ENCODE data around the gene RPL21. TPM values are rescaled to one million over a fixed set of nuclear protein-coding genes. Genes with fewer than 3 reads are reported as not detected.
"Not testable (repeated sequence)": the region's sequence is repeated elsewhere in the genome, so short reads cannot be mapped to it uniquely, and the experiment has no call there.

The RPL21 gene
- 1,000 to 10,000 TPM; 1,509 to 1,701 TPM for total RNA-seq

DNA sequence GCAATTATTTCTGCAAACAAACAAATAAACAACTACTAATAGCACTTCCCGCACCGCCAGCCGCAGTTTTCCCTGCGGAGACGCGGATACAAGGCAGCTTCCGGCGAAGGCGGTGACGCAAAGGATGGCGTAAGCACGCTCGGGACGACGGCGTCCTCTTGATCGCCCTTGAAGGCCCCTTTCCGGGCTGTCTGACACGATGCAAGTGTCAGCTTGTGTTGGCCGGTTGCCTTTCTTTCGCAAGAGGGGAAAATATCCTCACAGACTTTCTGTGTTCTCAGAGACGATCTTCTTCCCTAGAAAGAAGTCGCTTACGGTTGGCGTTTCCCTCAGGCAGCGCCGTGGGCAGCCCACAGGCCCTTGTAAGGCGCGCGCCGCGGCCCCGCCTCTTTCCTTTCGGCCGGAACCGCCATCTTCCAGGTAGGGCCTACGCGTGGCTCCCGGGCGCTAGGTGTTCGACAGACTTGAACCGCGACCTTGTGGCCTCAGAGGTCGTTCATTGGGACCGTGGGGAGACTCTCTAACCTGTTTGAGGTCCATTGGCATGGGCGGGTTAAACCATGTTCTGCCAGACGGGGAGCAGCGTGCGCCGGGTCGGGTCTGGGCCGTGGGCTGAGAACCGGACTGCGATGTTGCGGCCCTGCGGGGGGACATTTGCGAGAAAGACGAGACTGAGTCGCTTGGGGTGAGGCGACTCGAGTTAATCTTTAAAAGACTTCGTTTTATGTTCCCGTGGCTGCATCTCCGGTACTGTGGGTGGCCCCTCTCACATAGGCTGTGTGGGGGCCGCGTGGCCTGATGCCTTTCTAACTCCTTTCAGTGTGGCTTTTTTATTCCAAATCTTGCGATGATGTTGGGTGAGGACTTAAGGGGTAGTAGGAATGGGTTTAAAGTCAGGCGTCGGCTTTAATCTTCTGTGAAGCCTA, at the start of gene RPL21:
TSS of gene RPL21 (plus strand) at position 393 of the 926 bp plus-strand sequence. CDS start 2,219 bp downstream, outside the sequence.
- no peaks in the 10 kb centered on the region for H3K9me3 Mint-ChIP-seq
- peak within 1 kb of the TSS; percentile 97 to 99 for H3K4me3 Mint-ChIP-seq
- ATAC-seq (replicated peaks in 1 of 2) (peak; percentile 96 to 97), DNase-seq (peak; percentile 92)
- peaks cover 60% of the 10 kb centered on the region for H3K4me1 Mint-ChIP-seq (ENCODE audit: low read depth)
- H3K27ac Mint-ChIP-seq = peak within 1 kb of the TSS; percentile 99
- no peaks in the 10 kb centered on the region for H3K27me3 Mint-ChIP-seq (ENCODE audit: low read depth)
- H3K36me3 Mint-ChIP-seq (ENCODE audit: insufficient read depth in 2 of 2) = peaks cover 10 to 36% of the 10 kb centered on the region in 2 donors

DNA sequence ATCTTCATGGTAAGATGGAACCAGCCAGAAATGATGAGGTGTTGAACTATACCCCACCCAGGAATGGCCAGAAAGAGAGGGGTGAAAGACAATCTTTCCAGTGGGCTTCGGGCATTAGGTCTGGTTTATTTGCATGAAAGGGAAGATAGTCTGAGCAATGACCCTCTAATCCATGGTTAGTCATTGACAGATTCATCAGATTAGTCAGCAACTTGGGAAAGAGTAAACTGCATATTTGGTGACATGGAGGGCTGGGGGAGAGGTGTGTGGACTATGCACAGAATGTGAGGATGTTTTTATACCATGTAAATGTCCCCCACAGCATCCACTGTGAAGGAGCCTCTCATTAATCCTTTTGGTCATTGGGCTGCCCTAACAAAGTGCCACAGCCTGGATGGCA, 49.7 kb upstream of the RPL21 start:
- Mint-ChIP-seq H3K27ac (no peak overlapping the region), H3K9me3 (peaks cover 0 to 5% of the 10 kb centered on the region in 2 donors), H3K4me3 (no peak overlapping the region), H3K27me3 (ENCODE audit: low read depth) (peaks cover 7% of the 10 kb centered on the region), H3K36me3 (ENCODE audit: insufficient read depth in 2 of 2) (peaks cover 4 to 6% of the 10 kb centered on the region in 2 donors), H3K4me1 (ENCODE audit: low read depth) (peaks cover 17% of the 10 kb centered on the region)
- no peak for DNase-seq
- no peak for ATAC-seq (replicated peaks in 1 of 2)

GRCh38 chr13:27203186-27203585, 48.2 kb upstream of the RPL21 start:
- ATAC-seq (replicated peaks in 1 of 2) (no peak), DNase-seq (no peak)
- H3K27me3 Mint-ChIP-seq (ENCODE audit: low read depth) = peaks cover under 1% of the 10 kb centered on the region
- no peak overlapping the region for H3K4me3 Mint-ChIP-seq
- no peaks in the 10 kb centered on the region for H3K9me3 Mint-ChIP-seq
- H3K4me1 Mint-ChIP-seq (ENCODE audit: low read depth) = peaks cover 17% of the 10 kb centered on the region
- peaks cover 0 to 2% of the 10 kb centered on the region in 2 donors for H3K36me3 Mint-ChIP-seq (ENCODE audit: insufficient read depth in 2 of 2)
- H3K27ac Mint-ChIP-seq = no peak overlapping the region

DNA sequence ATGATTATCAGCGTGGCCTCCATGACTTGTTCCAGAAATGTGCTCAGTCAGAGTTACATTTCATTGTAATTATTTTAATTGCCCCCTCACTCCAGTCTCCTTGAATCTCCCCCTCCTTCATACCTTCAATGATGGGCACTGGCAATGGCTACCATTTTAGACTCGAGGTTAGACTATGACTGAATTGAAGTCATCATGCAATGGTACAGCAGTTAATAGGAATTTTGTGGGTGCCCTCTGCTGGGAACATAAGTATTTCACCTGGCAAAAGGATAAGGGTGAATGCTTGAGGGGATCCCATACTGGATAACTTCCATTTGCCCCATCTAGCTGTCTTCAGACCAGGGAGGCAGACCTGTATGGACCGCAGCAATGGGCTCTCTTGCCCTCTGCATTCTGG, 47.5 kb upstream of the RPL21 start:
- no peak overlapping the region for H3K27ac Mint-ChIP-seq
- H3K4me3 Mint-ChIP-seq = no peak overlapping the region
- H3K9me3 Mint-ChIP-seq = peaks cover 0 to 3% of the 10 kb centered on the region in 2 donors
- H3K36me3 Mint-ChIP-seq (ENCODE audit: insufficient read depth in 2 of 2) = no peaks in the 10 kb centered on the region
- DNase-seq = no peak
- no peak for ATAC-seq (replicated peaks in 1 of 2)
- no peaks in the 10 kb centered on the region for H3K27me3 Mint-ChIP-seq (ENCODE audit: low read depth)
- peaks cover 17% of the 10 kb centered on the region for H3K4me1 Mint-ChIP-seq (ENCODE audit: low read depth)

DNA sequence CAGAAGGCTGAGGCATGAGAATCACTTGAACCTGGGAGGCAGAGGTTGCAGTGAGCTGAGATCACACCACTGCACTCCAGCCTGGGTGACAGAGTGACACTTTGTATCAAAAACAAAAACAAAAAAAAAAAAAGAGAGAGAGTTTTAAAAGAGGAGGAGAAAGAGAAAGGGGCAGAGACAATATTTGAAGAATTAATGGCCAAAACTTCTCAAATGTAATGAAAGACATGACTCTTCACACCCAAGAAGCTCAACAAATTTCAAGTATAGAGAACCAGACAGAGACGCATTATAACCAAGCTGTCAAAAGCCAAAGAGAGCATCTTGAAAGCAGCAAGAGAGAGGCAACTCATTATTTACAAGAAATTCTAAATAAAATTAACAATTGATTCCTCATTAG, 42.8 kb upstream of the RPL21 start:
- no peak for DNase-seq
- no peak overlapping the region for H3K27ac Mint-ChIP-seq
- peaks cover 2 to 3% of the 10 kb centered on the region in 2 donors for H3K9me3 Mint-ChIP-seq
- ATAC-seq (replicated peaks in 1 of 2) = no peak
- peaks cover 0 to 4% of the 10 kb centered on the region in 2 donors for H3K36me3 Mint-ChIP-seq (ENCODE audit: insufficient read depth in 2 of 2)
- peaks cover 7% of the 10 kb centered on the region for H3K27me3 Mint-ChIP-seq (ENCODE audit: low read depth)
- no peak overlapping the region for H3K4me3 Mint-ChIP-seq
- H3K4me1 Mint-ChIP-seq (ENCODE audit: low read depth) = no peaks in the 10 kb centered on the region

DNA sequence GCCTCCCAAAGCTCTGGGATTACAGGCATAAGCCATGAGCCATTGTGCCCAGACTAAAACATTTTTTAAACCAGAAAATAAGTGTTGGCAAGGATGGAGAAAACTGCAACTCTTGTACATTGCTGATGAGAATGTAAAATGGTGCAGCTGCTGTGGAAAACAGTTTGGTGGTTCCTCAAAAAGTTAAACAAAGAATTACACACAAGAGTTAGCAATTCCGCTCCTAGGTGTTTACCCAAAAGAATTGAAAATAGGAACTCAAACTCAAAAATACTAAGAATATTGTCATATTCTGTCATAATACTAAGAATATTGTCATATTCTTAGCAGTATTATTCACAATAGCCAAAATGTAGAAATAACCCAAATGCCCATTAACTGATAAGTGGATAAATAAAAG, 40.1 kb upstream of the RPL21 start:
- no peak overlapping the region for H3K4me3 Mint-ChIP-seq
- H3K4me1 Mint-ChIP-seq (ENCODE audit: low read depth) = no peaks in the 10 kb centered on the region
- H3K9me3 Mint-ChIP-seq = peaks cover 2 to 3% of the 10 kb centered on the region in 2 donors
- H3K27me3 Mint-ChIP-seq (ENCODE audit: low read depth) = peaks cover 7% of the 10 kb centered on the region
- no peak overlapping the region for H3K27ac Mint-ChIP-seq
- ATAC-seq (replicated peaks in 1 of 2) (no peak), DNase-seq (no peak)
- H3K36me3 Mint-ChIP-seq (ENCODE audit: insufficient read depth in 2 of 2) = peaks cover 0 to 4% of the 10 kb centered on the region in 2 donors

DNA sequence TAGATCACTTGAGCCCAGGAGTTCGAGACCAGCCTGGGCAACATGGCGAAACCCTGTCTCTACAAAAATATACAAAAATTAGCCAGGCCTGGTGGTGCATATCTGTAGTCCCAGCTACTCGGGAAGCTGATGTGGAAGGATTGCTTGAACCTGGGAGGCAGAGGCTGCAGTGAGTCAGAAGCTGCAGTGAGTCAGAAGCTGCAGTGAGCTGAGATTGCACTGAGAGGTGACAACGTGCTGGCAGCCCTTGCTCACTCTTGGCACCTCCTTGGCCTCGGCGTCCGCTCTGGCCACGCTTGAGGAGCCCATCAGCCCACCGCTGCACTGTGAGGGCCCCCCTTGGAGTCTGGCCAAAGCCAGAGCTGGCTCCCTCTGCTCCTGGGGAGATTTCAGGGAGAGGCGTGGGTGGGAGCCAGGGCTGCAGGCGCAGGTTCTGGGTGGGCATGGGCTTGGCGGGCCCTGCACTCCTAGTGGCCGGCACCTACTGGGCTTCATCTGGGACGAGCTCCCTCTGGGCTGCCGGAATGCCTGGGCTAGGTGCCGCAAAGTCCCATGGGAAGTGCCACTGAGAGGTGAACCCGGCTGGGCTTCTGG, 39.5 kb upstream of the RPL21 start:
- no peaks in the 10 kb centered on the region for H3K4me1 Mint-ChIP-seq (ENCODE audit: low read depth)
- peaks cover 0 to 4% of the 10 kb centered on the region in 2 donors for H3K36me3 Mint-ChIP-seq (ENCODE audit: insufficient read depth in 2 of 2)
- no peak overlapping the region for H3K4me3 Mint-ChIP-seq
- no peak overlapping the region for H3K27ac Mint-ChIP-seq
- peaks cover 2 to 3% of the 10 kb centered on the region in 2 donors for H3K9me3 Mint-ChIP-seq
- ATAC-seq (replicated peaks in 1 of 2) (no peak), DNase-seq (no peak)
- H3K27me3 Mint-ChIP-seq (ENCODE audit: low read depth) = peaks cover 7% of the 10 kb centered on the region

DNA sequence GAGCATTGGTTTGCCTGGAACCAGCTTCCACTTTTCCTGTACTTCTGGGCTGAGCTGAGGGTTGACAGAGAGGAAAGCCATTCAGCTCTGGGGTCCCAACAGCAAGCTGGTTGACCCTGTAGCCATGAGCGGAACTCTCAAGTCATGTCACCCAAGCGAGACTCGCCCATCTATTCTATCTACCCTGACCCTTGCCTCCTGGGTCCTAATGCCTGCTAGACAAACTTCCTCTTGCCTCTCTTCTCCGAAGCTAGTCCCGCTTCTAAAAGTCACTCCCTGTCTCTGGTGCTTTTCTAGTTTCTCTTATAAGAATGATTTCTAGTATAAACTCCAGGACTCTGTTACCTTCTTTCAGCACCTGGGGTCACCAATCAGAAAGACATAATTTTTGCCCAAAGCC, 38.0 kb upstream of the RPL21 start:
- H3K27me3 Mint-ChIP-seq (ENCODE audit: low read depth) = not testable (repeated sequence)

DNA sequence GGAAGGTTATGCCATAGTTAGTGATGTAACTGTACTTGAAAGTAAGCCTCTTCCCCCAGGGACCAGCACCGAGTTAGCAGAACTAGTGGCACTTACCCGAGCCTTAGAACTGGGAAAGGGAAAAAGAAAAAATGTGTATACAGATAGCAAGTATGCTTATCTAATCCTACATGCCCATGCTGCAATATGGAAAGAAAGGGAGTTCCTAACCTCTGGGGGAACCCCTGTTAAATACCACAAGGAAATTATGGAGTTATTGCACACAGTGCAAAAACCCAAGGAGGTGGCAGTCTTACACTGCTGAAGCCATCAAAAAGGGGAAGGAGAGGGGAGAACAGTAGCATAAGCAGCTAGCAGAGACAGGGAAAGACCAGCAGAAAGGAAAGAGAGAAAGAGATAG, 33.6 kb upstream of the RPL21 start:
- not testable (repeated sequence) for H3K36me3 Mint-ChIP-seq (ENCODE audit: insufficient read depth in 2 of 2); H3K4me1 Mint-ChIP-seq (ENCODE audit: low read depth); H3K27ac Mint-ChIP-seq; H3K4me3 Mint-ChIP-seq; H3K9me3 Mint-ChIP-seq; ATAC-seq (replicated peaks in 1 of 2); H3K27me3 Mint-ChIP-seq (ENCODE audit: low read depth); DNase-seq

More for the DNA sequence above, 38.0 kb upstream of the RPL21 start:
- peak overlapping the region in 1 of 2 donors; percentile 41 for H3K4me3 Mint-ChIP-seq
- H3K36me3 Mint-ChIP-seq (ENCODE audit: insufficient read depth in 2 of 2); ATAC-seq (replicated peaks in 1 of 2); DNase-seq; H3K9me3 Mint-ChIP-seq; H3K4me1 Mint-ChIP-seq (ENCODE audit: low read depth); H3K27ac Mint-ChIP-seq: not testable (repeated sequence)

DNA sequence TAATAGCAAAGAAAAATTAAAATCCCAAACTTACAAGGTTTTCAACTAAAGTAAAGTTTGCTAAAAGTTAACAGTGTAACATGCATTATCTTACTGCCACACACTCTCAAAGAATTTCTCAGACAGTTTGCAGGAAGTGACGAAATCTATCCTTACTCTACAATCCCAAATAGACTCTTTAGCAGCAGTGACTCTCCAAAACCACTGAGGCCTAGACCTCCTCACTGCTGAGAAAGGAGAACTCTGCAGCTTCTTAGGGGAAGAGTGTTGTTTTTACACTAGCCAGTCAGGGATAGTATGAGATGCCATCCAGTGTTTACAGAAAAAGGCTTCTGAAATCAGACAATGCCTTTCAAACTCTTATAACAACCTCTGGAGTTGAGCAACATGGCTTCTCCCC, 32.5 kb upstream of the RPL21 start:
- not testable (repeated sequence) for H3K36me3 Mint-ChIP-seq (ENCODE audit: insufficient read depth in 2 of 2); H3K9me3 Mint-ChIP-seq; H3K27ac Mint-ChIP-seq; H3K4me3 Mint-ChIP-seq; H3K4me1 Mint-ChIP-seq (ENCODE audit: low read depth); DNase-seq; H3K27me3 Mint-ChIP-seq (ENCODE audit: low read depth); ATAC-seq (replicated peaks in 1 of 2)

DNA sequence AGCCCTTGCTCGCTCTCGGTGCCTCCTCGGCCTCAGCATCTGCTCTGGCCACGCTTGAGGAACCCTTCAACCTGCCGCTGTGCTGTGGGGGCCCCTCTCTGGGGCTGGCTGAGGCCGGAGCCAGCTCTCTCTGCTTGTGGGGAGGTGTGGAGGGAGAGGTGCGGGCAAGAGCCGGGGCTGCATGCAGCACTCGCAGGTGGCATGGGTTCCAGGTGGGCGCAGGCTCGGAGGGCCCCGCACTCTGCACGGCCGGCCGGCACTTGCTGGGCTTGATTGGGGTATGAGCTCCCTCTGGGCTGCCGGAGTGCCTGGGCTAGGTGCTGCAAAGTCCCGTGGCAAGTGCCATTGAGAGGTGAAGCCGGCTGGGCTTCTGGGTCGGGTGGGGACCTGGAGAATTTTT, 31.7 kb upstream of the RPL21 start:
- H3K9me3 Mint-ChIP-seq = peaks cover 0 to 1% of the 10 kb centered on the region in 2 donors
- no peaks in the 10 kb centered on the region for H3K27me3 Mint-ChIP-seq (ENCODE audit: low read depth)
- ATAC-seq (replicated peaks in 1 of 2) (no peak), DNase-seq (no peak)
- no peak overlapping the region for H3K4me3 Mint-ChIP-seq
- no peaks in the 10 kb centered on the region for H3K4me1 Mint-ChIP-seq (ENCODE audit: low read depth)
- H3K27ac Mint-ChIP-seq = no peak overlapping the region
- H3K36me3 Mint-ChIP-seq (ENCODE audit: insufficient read depth in 2 of 2) = peaks cover 0 to 2% of the 10 kb centered on the region in 2 donors

DNA sequence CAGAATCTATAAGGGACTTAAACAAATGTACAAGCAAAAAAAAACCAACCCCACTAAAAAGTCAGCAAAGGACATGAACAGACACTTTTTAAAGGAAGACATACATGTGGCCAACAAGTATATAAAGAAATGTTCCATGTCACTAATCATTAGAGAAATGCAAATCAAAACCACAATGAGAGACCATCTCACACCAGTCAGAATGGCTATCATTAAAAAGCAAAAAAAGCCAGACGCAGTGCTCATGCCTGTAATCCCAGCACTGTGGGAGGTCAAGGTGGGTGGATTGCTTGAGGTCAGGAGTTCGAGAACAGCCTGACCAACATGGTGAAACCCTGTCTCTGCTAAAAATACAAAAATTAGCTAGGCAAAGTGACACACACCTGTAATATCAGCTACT, 29.3 kb upstream of the RPL21 start:
- not testable (repeated sequence) for ATAC-seq (replicated peaks in 1 of 2); H3K36me3 Mint-ChIP-seq (ENCODE audit: insufficient read depth in 2 of 2); H3K9me3 Mint-ChIP-seq; H3K27me3 Mint-ChIP-seq (ENCODE audit: low read depth); H3K4me1 Mint-ChIP-seq (ENCODE audit: low read depth); DNase-seq; H3K4me3 Mint-ChIP-seq; H3K27ac Mint-ChIP-seq

DNA sequence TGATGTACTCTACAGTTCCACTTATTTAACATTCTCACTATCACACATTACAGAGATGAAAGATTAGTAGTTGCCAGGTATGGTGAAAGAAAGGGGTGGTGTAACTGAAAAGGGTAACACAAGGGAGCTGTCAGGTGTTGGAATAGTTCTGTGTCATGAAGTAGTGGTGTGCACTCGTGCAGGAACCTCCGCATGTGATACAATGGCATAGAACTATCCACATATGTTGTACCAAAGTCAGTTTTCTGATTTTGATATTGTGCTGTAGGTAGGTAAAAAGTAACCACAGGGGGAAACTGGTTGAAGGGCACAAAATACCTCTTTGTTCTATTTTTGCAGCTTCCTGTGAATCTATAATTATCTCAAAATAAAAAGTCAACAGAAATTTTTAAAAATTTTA, 24.4 kb upstream of the RPL21 start:
- Mint-ChIP-seq H3K27me3 (ENCODE audit: low read depth) (no peaks in the 10 kb centered on the region), H3K27ac (no peak overlapping the region), H3K36me3 (ENCODE audit: insufficient read depth in 2 of 2) (peaks cover 1 to 3% of the 10 kb centered on the region in 2 donors), H3K4me1 (ENCODE audit: low read depth) (peaks cover 6% of the 10 kb centered on the region), H3K9me3 (peaks cover 0 to 3% of the 10 kb centered on the region in 2 donors), H3K4me3 (no peak overlapping the region)
- no peak for ATAC-seq (replicated peaks in 1 of 2)
- DNase-seq = no peak
